GM12878 (cell line): ENCODE measurements around the gene RAP1A. TPM values are rescaled to one million over a fixed set of nuclear protein-coding genes. Genes with fewer than 3 reads are reported as not detected.

Source experiments
- BHLHE40 ChIP-seq, 2 experiments: fragments of 450-650 bp in 1 of 2; IDR thresholded peaks; 2 replicates each; pipeline ENCODE4 v1.6.1; 2011 to 2017; ENCODE audit warnings: low read depth in 2 of 2, borderline replicate concordance in 1 of 2, improper control_type of control experiment in 1 of 2, low read length in 1 of 2, mild to moderate bottlenecking in 1 of 2
- BRCA1 ChIP-seq: IDR thresholded peaks from 2 replicates; pipeline ENCODE4 v1.6.1; 2011; ENCODE audit warnings: low read depth, low read length, improper control_type of control experiment
- CHD2 ChIP-seq: IDR thresholded peaks from 2 replicates; pipeline ENCODE4 v1.6.1; 2011; ENCODE audit warnings: low read depth, low read length, improper control_type of control experiment, borderline replicate concordance
- MEF2A ChIP-seq: IDR thresholded peaks from 2 replicates; pipeline ENCODE4 v1.6.1; 2011; ENCODE audit warnings: low read depth, mild to moderate bottlenecking, low read length, moderate library complexity; ENCODE audit not compliant: insufficient read depth
- MYC ChIP-seq: IDR thresholded peaks from 2 replicates; pipeline ENCODE4 v1.6.1; 2011; ENCODE audit warnings: mild to moderate bottlenecking, low read length, moderate library complexity, inconsistent platforms; ENCODE audit not compliant: insufficient read depth, insufficient replicate concordance, insufficient read length, severe bottlenecking
- NFIC ChIP-seq: IDR thresholded peaks from 2 replicates; pipeline ENCODE4 v1.6.1; 2012; ENCODE audit warnings: low read depth, mild to moderate bottlenecking, inconsistent platforms, low read length, moderate library complexity
- PML ChIP-seq: IDR thresholded peaks from 2 replicates; pipeline ENCODE4 v1.6.1; 2012; ENCODE audit warnings: low read length, inconsistent platforms
- POLR2A ChIP-seq: IDR thresholded peaks from 2 replicates; pipeline ENCODE4 v1.6.1; 2011; ENCODE audit warnings: low read depth, mild to moderate bottlenecking, low read length
- STAT3 ChIP-seq: IDR thresholded peaks from 2 replicates; pipeline ENCODE4 v1.6.1; 2011; ENCODE audit warnings: low read depth, low read length, improper control_type of control experiment
- TCF12 ChIP-seq: IDR thresholded peaks from 2 replicates; pipeline ENCODE4 v1.6.1; 2011; ENCODE audit warnings: low read depth, mild to moderate bottlenecking, low read length
- TCF3 ChIP-seq: IDR thresholded peaks from 2 replicates; pipeline ENCODE4 v1.6.1; 2012; ENCODE audit warnings: low read depth, mild to moderate bottlenecking, low read length, borderline replicate concordance; ENCODE audit not compliant: insufficient read depth
- TCF7 ChIP-seq: IDR thresholded peaks from 2 replicates; pipeline ENCODE4 v1.6.1; 2014; ENCODE audit warnings: antibody characterized with exemption, borderline replicate concordance
- ZNF217 ChIP-seq: fragments of 450-650 bp; IDR thresholded peaks from 2 replicates; pipeline ENCODE4 v1.6.1; 2017; ENCODE audit warnings: antibody characterized with exemption, mild to moderate bottlenecking
- ZNF274 ChIP-seq: IDR thresholded peaks from one replicate; pipeline ENCODE4 v1.8.0; 2011; ENCODE audit not compliant: insufficient read length, insufficient read depth
- ZZZ3 ChIP-seq: IDR thresholded peaks from 2 replicates; pipeline ENCODE4 v1.6.1; 2011; ENCODE audit warnings: low read depth; ENCODE audit not compliant: control insufficient read depth, insufficient read length
- polyA plus RNA-seq, 11 experiments: library from polyadenylated mRNA; depleted of rRNA in 4 of 11; unstranded in 6 of 11; stranded (reverse) in 5 of 11; fragments of >200 nt; fragmentation: Nextera tagmentation in 4 of 11; fragmentation: Illumina TruSeq in 1 of 11; extraction: Ambion mirVana in 4 of 11; extraction: Trizol in 1 of 11; gene quantifications; 1 replicate in 1 of 11; 2 replicates in 10 of 11; pipeline versions ENCODE4 v1.2.1 to v1.2.3, GENCODE V29; 2011 to 2016; ENCODE audit warnings: inconsistent platforms in 2 of 11, missing spikeins in 2 of 11, low read depth in 1 of 11
- total RNA-seq, 4 experiments: library from RNA; depleted of rRNA in 3 of 4; stranded (reverse); fragments of >200 nt in 3 of 4; fragmentation: Illumina TruSeq in 1 of 4; extraction: Trizol in 1 of 4; gene quantifications; 2 replicates each; pipeline versions ENCODE4 v1.2.1 to v1.2.3, GENCODE V29; 2013 to 2021
- TF ChIP-seq, protein P1 (sequence below), 3 experiments: IDR thresholded peaks in 2 of 3; conservative IDR thresholded peaks in 1 of 3; 2 replicates each; pipeline ENCODE4 v1.5.1; 2011; ENCODE audit warnings: low read depth in 3 of 3, low read length in 3 of 3, mild to moderate bottlenecking in 3 of 3, control low read depth in 2 of 3, moderate library complexity in 2 of 3, inconsistent platforms in 1 of 3, mixed read lengths in 1 of 3; ENCODE audit not compliant: control insufficient read depth in 2 of 3, insufficient read depth in 1 of 3; ENCODE audit errors: extremely low read depth in 1 of 3
- TF ChIP-seq, protein P2 (sequence below): fragments of 450-650 bp; IDR thresholded peaks from 2 replicates; pipeline ENCODE4 v1.6.1; 2017; ENCODE audit warnings: antibody characterized with exemption, mild to moderate bottlenecking, moderate library complexity
- TF ChIP-seq, protein P3 (sequence below): fragments of 450-650 bp; IDR thresholded peaks from 2 replicates; pipeline ENCODE4 v1.6.1; 2016; ENCODE audit warnings: mild to moderate bottlenecking, moderate library complexity, borderline replicate concordance

Gene RAP1A
- total and polyA plus RNA-seq, 10 of the 15 experiments (the other 5 are each of a cell fraction or from before 2014, with no cell fraction given): 38.4 to 213 (median 86.0) TPM

DNA sequence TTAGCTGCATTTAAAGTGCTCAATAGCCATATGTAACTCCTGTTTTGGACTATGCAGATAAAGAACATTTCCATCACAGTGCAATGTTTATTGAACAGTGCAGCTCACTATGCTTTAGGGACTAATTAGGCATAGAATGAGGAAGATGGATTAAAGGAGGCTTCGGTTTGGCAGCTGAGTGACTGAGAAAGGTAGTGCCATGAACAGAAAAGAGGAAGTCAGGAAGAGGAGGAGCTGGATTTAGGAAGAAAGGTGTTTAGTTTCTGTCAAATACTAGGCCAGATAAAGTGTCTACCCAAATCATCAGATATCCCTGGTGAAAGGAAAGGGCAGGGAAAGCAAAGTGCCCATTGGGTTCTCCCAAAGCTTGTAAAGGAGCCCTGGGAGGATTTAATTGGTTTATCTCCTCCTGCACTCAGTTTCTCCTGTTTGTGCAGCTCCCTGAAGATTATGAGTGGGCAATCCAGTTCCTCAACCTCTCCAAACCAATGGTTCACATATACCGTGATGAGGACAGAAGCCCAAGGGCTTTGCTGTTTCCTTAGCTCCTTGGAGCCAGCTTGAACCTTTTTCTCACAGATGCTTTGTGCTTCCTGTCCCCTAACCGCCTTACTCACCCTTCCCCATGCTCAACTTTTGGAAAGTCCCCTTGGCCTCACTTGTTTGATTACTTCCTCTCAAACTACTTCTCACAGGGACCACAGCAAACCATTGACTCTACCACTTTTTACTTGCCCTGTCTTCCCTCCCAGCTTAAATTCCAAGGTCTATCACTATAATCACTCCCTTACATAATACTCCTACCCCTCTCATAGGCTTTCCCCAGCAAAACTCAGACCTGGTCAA, 3.5 kb upstream of the RAP1A start (continued):
- TF ChIP-seq BHLHE40 (IDR thresholded peaks at IDR 0.05; ENCODE audit: borderline replicate concordance in 1 of 2, low read depth in 2 of 2, low read length in 1 of 2) (no peak), CHD2 (peak; percentile 31; the same call in 1 of the 2 replicates), MEF2A (no peak), MYC (no peak), NFIC (peak; percentile 75; the same call in 1 of the 2 replicates), ZNF217 (peak; percentile 22), TCF12 (peak; percentile 76), POLR2A (no peak), ZNF274 (no peak), TCF3 (0 out of 2 replicates have a peak, but pooled peaks have one; percentile 17), BRCA1 (no peak), TCF7 (no peak), ZZZ3 (no peak), PML (no peak; the same call in 1 of the 2 replicates), STAT3 (no peak; the same call in 1 of the 2 replicates)
- TF ChIP-seq, protein P1, sequence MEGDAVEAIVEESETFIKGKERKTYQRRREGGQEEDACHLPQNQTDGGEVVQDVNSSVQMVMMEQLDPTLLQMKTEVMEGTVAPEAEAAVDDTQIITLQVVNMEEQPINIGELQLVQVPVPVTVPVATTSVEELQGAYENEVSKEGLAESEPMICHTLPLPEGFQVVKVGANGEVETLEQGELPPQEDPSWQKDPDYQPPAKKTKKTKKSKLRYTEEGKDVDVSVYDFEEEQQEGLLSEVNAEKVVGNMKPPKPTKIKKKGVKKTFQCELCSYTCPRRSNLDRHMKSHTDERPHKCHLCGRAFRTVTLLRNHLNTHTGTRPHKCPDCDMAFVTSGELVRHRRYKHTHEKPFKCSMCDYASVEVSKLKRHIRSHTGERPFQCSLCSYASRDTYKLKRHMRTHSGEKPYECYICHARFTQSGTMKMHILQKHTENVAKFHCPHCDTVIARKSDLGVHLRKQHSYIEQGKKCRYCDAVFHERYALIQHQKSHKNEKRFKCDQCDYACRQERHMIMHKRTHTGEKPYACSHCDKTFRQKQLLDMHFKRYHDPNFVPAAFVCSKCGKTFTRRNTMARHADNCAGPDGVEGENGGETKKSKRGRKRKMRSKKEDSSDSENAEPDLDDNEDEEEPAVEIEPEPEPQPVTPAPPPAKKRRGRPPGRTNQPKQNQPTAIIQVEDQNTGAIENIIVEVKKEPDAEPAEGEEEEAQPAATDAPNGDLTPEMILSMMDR (IDR thresholded peaks at IDR 0.05 in 2 of 3, conservative IDR thresholded peaks at IDR 0.05 in 1 of 3; ENCODE audit: control insufficient read depth in 2 of 3, extremely low read depth in 1 of 3, insufficient read depth in 1 of 3, low read depth in 3 of 3, low read length in 3 of 3): no peak
- TF ChIP-seq, protein P2, sequence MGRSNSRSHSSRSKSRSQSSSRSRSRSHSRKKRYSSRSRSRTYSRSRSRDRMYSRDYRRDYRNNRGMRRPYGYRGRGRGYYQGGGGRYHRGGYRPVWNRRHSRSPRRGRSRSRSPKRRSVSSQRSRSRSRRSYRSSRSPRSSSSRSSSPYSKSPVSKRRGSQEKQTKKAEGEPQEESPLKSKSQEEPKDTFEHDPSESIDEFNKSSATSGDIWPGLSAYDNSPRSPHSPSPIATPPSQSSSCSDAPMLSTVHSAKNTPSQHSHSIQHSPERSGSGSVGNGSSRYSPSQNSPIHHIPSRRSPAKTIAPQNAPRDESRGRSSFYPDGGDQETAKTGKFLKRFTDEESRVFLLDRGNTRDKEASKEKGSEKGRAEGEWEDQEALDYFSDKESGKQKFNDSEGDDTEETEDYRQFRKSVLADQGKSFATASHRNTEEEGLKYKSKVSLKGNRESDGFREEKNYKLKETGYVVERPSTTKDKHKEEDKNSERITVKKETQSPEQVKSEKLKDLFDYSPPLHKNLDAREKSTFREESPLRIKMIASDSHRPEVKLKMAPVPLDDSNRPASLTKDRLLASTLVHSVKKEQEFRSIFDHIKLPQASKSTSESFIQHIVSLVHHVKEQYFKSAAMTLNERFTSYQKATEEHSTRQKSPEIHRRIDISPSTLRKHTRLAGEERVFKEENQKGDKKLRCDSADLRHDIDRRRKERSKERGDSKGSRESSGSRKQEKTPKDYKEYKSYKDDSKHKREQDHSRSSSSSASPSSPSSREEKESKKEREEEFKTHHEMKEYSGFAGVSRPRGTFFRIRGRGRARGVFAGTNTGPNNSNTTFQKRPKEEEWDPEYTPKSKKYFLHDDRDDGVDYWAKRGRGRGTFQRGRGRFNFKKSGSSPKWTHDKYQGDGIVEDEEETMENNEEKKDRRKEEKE: no peak
- TF ChIP-seq, protein P3, sequence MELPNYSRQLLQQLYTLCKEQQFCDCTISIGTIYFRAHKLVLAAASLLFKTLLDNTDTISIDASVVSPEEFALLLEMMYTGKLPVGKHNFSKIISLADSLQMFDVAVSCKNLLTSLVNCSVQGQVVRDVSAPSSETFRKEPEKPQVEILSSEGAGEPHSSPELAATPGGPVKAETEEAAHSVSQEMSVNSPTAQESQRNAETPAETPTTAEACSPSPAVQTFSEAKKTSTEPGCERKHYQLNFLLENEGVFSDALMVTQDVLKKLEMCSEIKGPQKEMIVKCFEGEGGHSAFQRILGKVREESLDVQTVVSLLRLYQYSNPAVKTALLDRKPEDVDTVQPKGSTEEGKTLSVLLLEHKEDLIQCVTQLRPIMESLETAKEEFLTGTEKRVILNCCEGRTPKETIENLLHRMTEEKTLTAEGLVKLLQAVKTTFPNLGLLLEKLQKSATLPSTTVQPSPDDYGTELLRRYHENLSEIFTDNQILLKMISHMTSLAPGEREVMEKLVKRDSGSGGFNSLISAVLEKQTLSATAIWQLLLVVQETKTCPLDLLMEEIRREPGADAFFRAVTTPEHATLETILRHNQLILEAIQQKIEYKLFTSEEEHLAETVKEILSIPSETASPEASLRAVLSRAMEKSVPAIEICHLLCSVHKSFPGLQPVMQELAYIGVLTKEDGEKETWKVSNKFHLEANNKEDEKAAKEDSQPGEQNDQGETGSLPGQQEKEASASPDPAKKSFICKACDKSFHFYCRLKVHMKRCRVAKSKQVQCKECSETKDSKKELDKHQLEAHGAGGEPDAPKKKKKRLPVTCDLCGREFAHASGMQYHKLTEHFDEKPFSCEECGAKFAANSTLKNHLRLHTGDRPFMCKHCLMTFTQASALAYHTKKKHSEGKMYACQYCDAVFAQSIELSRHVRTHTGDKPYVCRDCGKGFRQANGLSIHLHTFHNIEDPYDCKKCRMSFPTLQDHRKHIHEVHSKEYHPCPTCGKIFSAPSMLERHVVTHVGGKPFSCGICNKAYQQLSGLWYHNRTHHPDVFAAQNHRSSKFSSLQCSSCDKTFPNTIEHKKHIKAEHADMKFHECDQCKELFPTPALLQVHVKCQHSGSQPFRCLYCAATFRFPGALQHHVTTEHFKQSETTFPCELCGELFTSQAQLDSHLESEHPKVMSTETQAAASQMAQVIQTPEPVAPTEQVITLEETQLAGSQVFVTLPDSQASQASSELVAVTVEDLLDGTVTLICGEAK: no peak
